ENCODE measurements around the gene CFI. TPM values are rescaled to one million over a fixed set of nuclear protein-coding genes. Genes with fewer than 3 reads are reported as not detected.

Gene CFI
- total RNA-seq, 1 experiment from 2014 or later: not detected

- intact Hi-C loops (cut with micrococcal nuclease; ENCODE audit: unreplicated experiment): loop anchor here (1.0 to 5.0 kb wide), 4 partner anchors 116 to 271 kb away; partner anchors contain the start of genes GAR1 and SEC24B
- Mint-ChIP-seq H3K36me3 (ENCODE audit: insufficient read depth, unreplicated experiment) (peaks cover 30% of the 10 kb centered on the region), H3K9me3 (ENCODE audit: unreplicated experiment) (no peaks in the 10 kb centered on the region), H3K4me1 (ENCODE audit: low read depth, unreplicated experiment) (peaks cover 22% of the 10 kb centered on the region), H3K4me3 (ENCODE audit: unreplicated experiment) (peak overlapping the region; percentile 83), H3K27me3 (ENCODE audit: insufficient read depth, unreplicated experiment) (no peaks in the 10 kb centered on the region), H3K27ac (ENCODE audit: unreplicated experiment) (peak overlapping the region; percentile 90)
- Histone ChIP-seq H3K9me3 (no peaks in the 10 kb centered on the region), H3K4me1 (peaks cover 22% of the 10 kb centered on the region), H3K27me3 (replicated peaks; ENCODE audit: control insufficient read depth, insufficient read depth, low read length) (no peaks in the 10 kb centered on the region), H3K4me3 (ENCODE audit: low read depth, low read length) (peak overlapping the region; percentile 91), H3K36me3 (ENCODE audit: control insufficient read depth, insufficient read depth, low read length) (peaks cover 1% of the 10 kb centered on the region; the same call in 1 of the 2 replicates)
- DNase-seq: peak; percentile 34 to 40
- TSS peak; percentile 21 for BruUV-seq (replicated peaks)
- CTCF ChIA-PET: interaction anchor here (0.9 to 1.7 kb wide), 3 partner anchors 10 to 103 kb away, joined by 3 to 5 read pairs (median 3); no protein-coding TSS in a partner anchor
- no peak for TF ChIP-seq CTCF (IDR thresholded peaks at IDR 0.05; ENCODE audit: insufficient read depth in 1 of 2, low read depth in 1 of 2, low read length in 1 of 2, severe bottlenecking in 1 of 2, unreplicated experiment in 1 of 2)
- POLR2A ChIA-PET: interaction anchor here (1.0 kb wide), 1 partner anchor 27 kb away, joined by 4 read pairs; no protein-coding TSS in a partner anchor
These were observed 100.0 kb downstream of the CFI start for GRCh38 chr4:109701566-109702410.

GRCh38 chr4:109699553-109700225 is 102.1 kb downstream of the CFI start:
- no peak for TF ChIP-seq CTCF (IDR thresholded peaks at IDR 0.05; ENCODE audit: insufficient read depth in 1 of 2, low read depth in 1 of 2, low read length in 1 of 2, severe bottlenecking in 1 of 2, unreplicated experiment in 1 of 2)
- Mint-ChIP-seq H3K27me3 (ENCODE audit: insufficient read depth, unreplicated experiment) (no peaks in the 10 kb centered on the region), H3K4me1 (ENCODE audit: low read depth, unreplicated experiment) (peaks cover 22% of the 10 kb centered on the region), H3K27ac (ENCODE audit: unreplicated experiment) (no peak overlapping the region), H3K36me3 (ENCODE audit: insufficient read depth, unreplicated experiment) (peaks cover 36% of the 10 kb centered on the region), H3K4me3 (ENCODE audit: unreplicated experiment) (no peak overlapping the region), H3K9me3 (ENCODE audit: unreplicated experiment) (no peaks in the 10 kb centered on the region)
- peaks cover 22% of the 10 kb centered on the region for H3K4me1 ChIP-seq
- H3K27me3 ChIP-seq (replicated peaks; ENCODE audit: control insufficient read depth, insufficient read depth, low read length): no peaks in the 10 kb centered on the region
- no peak for DNase-seq
- ChIA-PET CTCF (interaction anchor here (0.6 kb wide), 1 partner anchor 11 kb away, joined by 4 read pairs; no protein-coding TSS in a partner anchor), POLR2A (no interaction called here)
- no TSS peak for BruUV-seq (replicated peaks)
- intact Hi-C loops (cut with micrococcal nuclease; ENCODE audit: unreplicated experiment): loop anchor here (5.0 kb wide), 2 partner anchors 118 to 267 kb away; partner anchors contain the start of genes GAR1 and SEC24B
- H3K4me3 ChIP-seq (ENCODE audit: low read depth, low read length): no peak overlapping the region
- H3K36me3 ChIP-seq (ENCODE audit: control insufficient read depth, insufficient read depth, low read length): peaks cover 1% of the 10 kb centered on the region; the same call in 1 of the 2 replicates
- H3K9me3 ChIP-seq: no peaks in the 10 kb centered on the region

DNA sequence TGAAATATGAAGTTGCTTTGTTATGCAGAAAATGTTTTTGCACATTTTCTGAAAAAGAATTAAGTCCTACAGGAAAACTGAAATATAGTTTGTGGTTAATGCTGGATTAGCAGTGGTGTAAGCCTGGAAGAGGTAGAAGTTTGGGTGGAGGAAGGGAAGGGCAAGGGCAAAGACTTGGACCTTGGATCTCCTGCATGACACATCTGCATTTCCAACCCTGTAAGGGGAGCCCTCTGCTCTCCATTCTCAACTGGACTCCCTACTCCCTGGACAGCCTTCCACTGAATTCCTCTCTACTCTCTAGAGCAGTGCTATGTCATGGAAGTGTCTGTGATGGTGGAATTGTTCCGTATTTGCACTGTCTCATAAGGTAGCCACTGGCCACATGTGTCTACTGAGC is 103.1 kb downstream of the CFI start:
- DNase-seq: no peak
- no peak for TF ChIP-seq CTCF (IDR thresholded peaks at IDR 0.05; ENCODE audit: insufficient read depth in 1 of 2, low read depth in 1 of 2, low read length in 1 of 2, severe bottlenecking in 1 of 2, unreplicated experiment in 1 of 2)
- H3K27me3 ChIP-seq (replicated peaks; ENCODE audit: control insufficient read depth, insufficient read depth, low read length): no peaks in the 10 kb centered on the region
- Mint-ChIP-seq H3K4me1 (ENCODE audit: low read depth, unreplicated experiment) (peaks cover 15% of the 10 kb centered on the region), H3K4me3 (ENCODE audit: unreplicated experiment) (no peak overlapping the region), H3K9me3 (ENCODE audit: unreplicated experiment) (no peaks in the 10 kb centered on the region), H3K27me3 (ENCODE audit: insufficient read depth, unreplicated experiment) (no peaks in the 10 kb centered on the region), H3K36me3 (ENCODE audit: insufficient read depth, unreplicated experiment) (peaks cover 46% of the 10 kb centered on the region), H3K27ac (ENCODE audit: unreplicated experiment) (no peak overlapping the region)
- ChIA-PET CTCF (no interaction called here), POLR2A (no interaction called here)
- intact Hi-C loops (cut with micrococcal nuclease; ENCODE audit: unreplicated experiment): no loop called here
- no peaks in the 10 kb centered on the region for H3K9me3 ChIP-seq
- no peak overlapping the region for H3K4me3 ChIP-seq (ENCODE audit: low read depth, low read length)
- peaks cover 1% of the 10 kb centered on the region; the same call in 1 of the 2 replicates for H3K36me3 ChIP-seq (ENCODE audit: control insufficient read depth, insufficient read depth, low read length)
- H3K4me1 ChIP-seq: peaks cover 15% of the 10 kb centered on the region
- BruUV-seq (replicated peaks): no TSS peak
